GM18907 (cell line): ENCODE results near the gene DAPK1.

Source experiments
- ATAC-seq: cut with Tn5 transposase; IDR thresholded peaks from one replicate; pipeline ENCODE4 v1.9.1; 2021; ENCODE audit warnings: mild to moderate bottlenecking, moderate library complexity; ENCODE audit not compliant: unreplicated experiment

The DAPK1 gene

DNA sequence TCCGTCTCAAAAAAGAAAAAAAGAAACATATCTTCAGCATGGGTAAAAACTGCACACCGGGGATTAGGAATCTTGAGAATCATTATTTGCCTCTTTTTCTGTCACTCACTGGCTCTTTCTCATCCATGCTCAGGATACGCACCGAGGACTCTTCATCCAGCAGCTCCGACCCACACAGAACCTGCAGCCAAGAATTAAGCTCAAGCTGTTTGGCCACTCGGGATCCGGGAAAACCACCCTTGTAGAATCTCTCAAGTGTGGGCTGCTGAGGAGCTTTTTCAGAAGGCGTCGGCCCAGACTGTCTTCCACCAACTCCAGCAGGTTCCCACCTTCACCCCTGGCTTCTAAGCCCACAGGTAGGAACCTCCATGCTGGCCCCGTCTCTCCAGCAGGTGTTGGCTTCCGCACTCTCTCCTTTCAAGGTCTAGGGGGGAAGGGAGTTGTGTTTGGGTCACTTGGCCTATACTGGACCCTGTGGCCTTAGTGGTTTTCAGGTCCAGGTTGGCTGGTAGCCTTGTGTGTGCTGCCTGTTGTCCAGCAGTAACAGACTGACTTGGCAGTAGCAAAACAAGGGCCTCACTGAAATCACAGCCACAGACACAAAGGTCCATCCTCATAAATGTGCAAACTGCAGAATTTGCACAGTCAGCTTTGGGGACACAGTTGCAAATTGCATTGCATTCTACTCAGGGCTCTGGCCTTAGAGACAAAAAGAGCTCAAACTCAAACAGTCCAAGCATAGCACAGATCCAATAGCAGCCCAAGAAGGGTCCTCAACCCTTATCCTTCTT lies 183.8 kb downstream of the DAPK1 start:
- ATAC-seq: no peak

DNA sequence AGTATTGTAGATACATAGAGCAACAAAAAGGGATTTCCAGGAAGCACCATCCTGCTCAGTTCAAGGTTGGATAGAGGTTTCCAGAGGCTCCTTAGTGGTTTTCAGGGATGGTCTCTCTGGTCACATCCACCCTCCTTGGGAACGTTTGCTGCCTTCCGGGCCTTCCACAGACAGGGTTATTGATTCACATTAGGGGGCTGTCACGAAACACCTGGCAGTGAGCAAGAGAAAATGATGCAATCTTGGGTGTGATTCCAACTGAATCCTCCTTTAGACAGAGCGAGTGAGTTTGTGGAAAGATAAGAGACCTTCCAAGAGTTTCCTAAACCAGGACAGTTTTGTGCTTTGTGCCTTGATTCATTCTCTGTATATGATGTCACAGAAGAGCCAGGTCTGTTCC lies 184.4 kb downstream of the DAPK1 start:
- no peak for ATAC-seq

DNA sequence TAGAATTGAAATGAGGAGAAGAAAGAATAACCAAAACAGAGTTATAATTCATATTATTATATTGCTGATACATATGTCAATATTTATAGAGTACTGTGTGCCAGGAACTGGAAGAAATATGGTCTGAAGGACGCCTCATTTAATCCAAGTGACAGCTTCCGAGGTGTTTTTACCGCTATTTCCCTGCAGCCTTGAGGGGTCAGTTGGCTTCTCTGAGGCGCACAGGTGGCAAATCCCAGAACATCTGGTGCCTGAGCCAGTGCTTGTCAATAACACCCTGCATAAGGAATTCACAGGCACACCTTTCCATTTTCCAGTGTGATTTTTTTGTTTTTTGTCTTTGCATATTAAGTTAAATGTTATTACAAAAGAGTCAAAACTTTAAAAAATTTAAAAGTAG lies 185.0 kb downstream of the DAPK1 start:
- ATAC-seq: no peak

DNA sequence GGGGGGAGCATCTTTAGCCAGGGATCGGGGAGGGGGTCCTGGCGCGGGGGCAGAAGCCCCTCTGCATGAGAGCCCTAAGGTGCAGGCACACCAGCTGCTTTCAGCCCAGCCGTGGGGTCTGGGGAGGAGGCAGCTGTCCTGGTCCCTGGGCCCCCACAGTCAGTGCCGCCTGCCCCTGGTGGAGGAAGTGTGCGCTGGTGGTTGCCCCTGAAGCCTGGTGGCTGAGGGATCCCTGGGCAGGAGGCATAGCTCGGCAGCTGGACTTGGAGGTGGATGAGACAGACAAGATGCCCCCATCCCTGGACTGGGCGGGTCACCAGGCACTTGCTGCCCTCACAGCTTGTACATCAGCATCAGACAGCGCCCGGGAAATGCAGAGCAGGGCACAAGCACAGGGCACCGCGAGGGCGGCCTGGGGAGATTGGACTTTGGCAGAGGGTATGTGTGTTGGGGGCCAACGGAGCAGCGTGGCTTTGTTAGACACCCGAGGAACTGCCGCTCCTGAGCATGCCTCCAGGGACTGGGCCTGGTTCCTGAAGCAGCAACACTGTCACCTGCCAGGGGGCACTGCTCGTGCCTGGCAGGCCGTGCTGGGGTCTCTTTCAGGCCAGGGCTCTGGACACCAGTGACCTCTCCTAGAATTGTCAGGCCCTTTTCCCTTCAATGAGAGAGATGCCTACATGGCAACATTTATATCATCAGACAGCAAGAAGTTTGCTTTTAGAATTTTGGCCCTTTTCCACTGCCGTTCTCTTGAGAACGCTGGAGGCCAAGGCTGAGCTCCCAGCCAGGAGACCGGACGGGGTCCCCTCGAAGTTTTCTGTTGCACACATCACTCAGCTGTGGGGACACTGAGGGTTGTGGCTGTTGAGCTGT lies 186.3 kb downstream of the DAPK1 start:
- no peak for ATAC-seq

DNA sequence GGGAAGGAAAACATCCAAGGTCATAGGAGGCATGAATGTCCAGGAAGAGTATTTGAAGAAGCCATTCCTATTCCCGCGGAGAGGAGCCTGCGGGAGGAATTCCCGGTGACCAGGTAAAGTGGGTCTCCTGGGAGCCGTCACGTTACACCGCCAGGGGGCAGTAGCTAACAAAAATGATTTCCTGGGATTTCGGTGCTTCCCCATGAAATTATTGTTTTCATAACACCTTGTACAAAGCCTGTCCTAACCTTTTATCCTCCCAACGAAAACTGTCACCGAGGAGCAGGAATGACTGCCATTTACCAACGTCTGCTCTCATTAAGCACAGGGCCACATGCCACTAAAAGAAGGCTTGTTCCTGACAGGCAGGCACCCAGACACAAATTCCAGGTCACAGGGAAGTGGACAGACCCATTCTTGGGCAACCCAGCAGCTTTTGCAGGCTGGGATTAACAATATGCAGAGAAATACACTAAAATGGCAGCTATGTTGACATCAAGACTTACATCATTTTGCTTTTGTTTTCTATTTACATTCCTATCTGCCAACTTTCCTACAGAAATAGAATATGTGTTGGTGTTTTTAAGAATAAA lies 187.1 kb downstream of the DAPK1 start:
- no peak for ATAC-seq

DNA sequence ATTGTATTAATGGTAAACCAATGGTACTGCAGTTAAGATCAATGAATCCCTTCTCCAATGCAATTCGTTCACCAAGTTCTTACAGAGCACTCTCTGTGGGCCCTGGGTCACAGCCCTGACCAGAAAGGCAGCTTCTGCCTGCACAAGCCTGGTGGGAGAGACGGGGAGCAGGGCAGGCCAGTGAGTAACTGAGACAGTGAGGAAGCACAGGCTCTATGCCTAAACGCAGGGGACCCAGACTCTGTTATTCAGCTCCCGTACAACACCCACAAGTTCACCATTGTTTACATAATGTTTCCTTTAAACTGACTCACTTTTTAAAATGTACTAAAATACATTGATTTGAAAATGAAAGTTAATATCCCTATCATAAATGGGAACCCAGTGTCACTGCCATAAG lies 187.8 kb downstream of the DAPK1 start:
- ATAC-seq: no peak

DNA sequence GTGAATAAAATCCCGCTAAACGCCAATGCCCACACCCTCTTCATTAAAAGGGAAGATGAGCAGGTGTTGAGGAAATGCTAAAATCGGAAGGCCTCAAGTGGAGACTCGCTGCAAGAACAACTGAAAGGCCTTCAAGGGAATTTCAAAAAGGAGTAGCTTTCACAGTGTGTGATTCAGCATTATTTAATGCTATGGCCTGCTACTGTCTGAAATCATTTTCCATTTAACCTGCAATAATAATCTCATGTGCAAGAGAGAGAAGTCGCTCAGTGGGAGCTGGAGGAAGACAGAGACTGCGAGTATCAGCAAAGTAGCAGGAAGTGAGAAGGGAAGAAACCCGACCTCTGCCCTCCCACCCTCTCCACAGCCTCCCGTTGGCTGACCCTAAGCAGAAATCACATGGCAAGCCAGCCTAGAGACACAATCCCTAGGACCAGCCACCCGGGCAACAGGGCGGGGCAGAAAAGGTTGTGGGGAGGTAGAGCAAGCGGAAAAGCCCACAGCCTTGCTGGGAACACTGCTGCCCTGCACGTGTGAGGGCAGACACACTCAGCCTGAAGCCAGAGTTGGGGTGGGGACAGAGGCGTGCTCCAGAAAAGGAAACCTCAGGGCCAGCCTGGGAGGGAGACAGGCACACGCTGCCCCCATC lies 188.3 kb downstream of the DAPK1 start:
- ATAC-seq: no peak

DNA sequence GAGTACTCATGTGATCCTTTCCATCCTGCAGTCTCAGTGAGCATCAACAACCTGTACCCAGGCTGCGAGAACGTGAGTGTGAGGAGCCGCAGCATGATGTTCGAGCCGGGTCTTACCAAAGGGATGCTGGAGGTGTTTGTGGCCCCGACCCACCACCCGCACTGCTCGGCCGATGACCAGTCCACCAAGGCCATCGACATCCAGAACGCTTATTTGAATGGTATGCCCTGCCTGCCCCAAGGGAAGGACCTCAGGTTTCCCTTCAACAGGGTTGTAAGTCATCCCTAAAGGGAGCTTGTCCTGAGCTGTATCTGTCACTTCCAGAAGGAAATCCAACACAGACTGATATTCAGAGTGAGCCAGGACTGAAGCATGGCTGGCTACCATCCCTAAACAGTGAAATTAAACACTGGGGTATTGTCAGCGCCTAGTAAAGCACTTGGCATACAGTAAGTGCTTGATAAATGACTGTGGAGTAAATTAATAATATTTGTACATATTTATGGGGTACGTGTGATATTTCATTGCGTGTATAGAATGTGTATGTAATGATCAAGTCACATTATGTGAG lies 188.9 kb downstream of the DAPK1 start:
- ATAC-seq: no peak

DNA sequence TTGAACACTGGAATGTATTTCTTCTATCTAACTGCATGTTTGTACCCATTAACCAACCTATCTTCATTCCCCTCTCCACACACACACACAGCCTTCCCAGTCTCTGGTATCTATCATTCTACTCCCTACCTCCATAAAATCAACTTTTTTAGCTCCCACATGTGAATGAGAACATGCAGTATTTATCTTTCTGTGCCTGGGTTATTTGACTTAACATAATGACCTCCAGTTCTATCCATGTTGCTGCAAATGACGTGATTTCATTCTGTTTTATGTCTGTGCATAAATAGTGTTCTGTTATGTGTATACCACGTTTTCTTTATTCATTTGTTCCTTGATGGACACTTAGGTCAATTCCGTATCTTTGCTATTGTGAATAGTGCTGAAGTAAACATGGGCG lies 189.5 kb downstream of the DAPK1 start:
- no peak for ATAC-seq

DNA sequence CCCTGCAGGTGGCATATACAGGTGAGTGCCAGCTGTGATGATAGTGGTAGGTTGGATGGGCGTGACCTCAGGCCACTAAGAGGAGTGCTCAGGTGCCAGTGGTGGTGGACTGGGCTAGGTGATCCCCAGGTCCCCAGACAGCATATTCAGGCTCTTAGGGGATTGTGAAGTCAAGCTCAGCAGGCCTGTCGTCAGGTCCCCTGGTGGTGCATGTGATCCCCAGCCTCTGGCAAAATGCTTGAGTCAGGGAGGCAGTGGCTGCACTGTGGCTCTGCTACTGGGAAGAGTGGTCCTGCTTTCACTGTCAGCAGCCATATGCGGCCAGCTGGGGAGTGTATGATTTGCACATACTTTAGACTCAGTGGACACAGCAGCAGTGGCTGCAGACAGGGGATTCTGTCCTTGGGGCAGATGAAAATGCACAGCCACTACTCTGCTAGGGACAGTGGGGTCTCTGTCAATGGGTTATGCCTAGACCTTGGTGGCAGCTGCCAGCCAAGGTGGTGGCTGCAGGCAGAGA lies 196.6 kb downstream of the DAPK1 start:
- no peak for ATAC-seq

DNA sequence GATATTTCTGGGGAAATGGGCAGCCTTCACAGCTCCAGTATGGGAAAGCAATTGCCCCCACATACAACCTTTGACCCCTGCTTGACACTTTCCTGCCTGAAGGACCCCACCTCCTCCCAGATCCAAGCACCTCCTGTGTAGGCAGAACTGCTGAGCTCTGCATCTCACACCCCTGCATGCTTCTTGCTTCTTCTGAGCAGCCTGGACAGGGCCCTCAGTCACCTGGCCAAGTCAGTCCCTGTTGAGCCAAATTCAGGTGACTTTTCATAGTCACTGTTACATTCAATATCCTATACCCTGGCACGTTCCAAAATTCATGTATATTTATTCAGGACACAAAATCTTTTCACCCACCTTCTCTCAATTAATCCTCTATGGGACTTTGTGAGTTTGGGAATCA lies 197.9 kb downstream of the DAPK1 start:
- no peak for ATAC-seq

DNA sequence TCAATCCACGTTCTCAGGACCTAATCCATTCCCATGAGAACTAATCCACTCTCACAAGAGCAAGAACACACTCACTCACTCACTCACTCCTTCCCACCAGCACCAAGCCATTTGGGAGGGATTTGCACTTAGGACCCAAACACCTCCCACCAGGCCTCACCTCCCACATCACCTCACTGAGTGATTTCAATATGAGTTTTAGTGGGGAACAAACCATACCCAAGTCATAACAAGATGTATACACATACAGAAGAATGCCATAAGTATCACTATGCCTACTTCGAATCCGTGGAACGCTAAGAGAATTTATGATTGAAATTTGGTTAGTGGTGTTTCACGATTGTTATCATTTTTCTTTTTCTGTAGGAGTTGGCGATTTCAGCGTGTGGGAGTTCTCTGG lies 199.0 kb downstream of the DAPK1 start:
- ATAC-seq: no peak

DNA sequence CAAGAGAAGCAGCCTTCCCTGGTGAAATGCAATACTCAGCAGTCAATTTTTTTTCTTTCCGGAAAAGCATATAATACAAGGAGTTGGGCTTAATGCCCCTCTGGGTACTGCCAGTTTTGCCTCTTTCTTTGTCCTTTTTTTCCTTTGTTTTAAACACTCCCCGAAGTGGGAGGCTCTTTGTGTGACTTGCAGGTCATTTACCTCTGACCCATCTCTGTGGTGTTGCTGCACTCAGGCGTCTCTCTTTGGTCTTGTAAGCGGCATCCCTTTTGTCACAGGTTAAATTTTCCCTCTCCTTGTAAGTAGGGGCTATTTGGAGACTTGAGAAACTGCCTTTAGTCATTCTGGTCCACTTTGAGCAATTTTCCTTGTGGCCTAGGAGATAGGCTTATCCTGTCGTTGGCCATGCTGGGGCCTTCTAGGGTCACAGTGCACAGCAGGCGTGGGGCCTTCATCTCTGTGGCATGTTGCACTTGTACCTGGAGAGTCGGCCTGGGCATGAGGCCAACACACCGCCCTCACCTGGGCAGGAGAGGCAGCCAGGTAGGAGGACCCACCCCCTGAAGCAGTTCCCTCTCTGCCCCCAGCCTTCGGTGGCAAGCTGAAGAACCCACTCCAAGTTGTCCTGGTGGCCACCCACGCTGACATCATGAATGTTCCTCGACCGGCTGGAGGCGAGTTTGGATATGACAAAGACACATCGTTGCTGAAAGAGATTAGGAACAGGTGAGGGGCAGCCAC lies 200.6 kb downstream of the DAPK1 start:
- no peak for ATAC-seq

DNA sequence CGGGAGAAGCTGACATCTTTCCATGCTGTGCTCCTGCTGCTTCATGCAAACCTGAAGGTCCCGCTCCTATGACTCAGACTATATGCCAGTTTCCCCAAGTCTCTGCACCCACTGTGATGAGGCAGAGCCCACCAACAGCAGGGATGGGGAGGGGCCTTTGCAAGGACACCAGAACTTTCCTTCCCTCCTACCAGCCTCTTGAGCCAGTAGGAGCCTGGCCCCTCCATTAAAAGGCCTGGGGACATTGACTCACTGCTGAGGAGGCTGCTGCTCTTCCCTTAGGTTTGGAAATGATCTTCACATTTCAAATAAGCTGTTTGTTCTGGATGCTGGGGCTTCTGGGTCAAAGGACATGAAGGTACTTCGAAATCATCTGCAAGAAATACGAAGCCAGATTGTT lies 202.2 kb downstream of the DAPK1 start:
- no peak for ATAC-seq

DNA sequence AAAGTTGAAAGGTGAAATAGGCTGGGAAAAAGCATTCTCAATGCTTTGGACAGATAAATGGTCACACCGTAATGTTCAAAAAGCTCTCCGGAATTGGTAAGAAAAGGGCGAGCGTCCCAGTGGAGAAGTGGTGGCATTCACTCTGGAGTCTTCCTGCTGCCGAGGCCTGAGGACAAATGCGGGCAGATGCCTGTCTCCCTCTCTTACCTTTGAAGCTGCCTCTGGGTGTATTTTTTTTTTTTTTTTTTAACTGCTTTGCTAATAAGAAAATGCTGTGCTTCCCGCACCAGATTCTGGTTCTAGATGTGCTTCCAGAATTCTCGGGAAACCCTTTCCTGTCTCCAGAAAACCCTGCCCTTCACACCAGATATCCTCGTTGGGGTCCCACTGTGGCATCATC lies 203.8 kb downstream of the DAPK1 start:
- no peak for ATAC-seq

DNA sequence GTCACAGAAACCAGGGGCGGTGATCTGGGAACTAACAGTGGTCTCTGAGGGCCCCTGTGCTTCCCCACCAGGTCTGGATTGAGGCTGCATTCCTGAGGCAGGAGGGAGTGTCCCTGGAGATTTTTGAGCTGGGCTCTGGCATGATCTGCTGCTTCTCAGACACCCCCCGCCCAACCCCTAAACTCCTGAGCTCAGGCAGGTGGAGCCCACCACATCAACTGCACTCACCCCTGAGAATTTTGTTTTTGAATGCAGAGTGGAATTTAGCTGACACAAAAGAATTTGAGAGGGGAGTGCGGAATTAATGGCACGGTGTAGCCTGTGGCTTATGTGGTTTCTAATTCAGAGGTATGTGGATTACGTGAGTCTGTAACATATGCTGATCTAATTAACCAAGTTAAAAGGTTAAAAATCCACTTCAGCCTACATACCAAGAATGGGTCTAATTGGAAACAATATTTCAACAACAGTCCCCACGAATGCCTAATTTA lies 204.3 kb downstream of the DAPK1 start:
- ATAC-seq: no peak

DNA sequence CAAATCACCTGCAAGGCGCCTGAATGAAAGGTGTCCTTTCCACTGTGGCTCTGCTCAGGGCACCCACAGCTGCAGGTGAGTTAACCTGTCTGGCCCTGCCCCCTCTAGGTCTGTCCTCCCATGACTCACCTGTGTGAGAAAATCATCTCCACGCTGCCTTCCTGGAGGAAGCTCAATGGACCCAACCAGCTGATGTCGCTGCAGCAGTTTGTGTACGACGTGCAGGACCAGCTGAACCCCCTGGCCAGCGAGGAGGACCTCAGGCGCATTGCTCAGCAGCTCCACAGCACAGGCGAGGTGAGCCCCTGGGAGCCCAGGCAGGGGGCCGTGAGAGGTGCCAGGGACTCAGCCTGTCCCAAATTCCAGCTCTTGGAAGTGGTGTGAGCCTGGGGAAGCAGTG lies 205.3 kb downstream of the DAPK1 start:
- no peak for ATAC-seq

DNA sequence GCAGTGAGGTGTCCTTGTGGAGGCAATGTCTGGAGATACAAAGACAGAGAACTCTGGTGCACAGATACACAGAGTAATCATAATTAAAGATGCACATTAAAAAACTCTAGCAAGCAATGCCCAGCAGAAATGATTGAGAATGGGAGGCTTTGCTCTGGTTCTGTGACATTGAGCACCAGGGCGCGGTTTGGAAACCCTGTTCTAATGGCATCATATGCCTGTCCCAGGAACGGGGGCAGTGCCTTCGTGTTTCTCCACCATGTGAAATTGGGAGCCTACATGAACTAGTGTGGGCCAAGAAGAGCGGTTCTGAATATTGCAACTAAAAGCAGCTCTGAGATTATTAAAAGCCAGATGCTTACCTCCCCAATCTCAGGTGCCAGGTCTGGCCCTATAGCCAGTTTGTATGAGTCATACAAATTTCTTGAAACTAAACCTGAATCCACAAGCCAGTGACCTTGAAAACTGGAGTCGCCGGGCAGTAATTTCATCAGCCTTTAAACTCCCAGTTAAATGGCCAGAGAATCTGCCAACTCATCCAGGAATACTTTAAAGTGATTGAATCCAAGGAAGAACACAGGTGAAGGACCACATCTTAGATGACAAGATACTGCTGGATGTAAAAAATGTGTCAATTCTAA lies 206.1 kb downstream of the DAPK1 start:
- ATAC-seq: no peak

DNA sequence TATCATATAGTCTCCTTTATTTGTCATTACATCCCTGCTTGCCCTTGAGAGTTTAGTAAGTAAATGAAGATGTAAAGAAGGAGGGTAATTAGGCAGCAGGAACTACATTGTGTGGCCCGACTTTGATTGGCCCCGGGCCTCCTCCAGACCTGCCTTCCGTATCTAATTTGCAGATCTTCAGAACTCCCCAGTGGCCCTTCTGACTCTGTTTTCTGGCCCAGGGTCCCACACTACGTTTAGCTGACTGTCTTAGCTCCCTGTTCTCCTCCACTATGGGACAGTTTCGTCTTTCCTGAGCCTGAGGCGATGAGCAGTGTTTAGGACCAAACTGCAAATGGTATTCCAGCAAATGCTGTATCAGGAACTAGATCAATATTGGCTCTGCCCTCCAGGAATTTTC lies 206.7 kb downstream of the DAPK1 start:
- ATAC-seq: no peak
